Coronary artery (tissue), 2 donors: ENCODE measurements around the gene MEX3A.
"Not testable (repeated sequence)": the region's sequence is repeated elsewhere in the genome, so short reads cannot be mapped to it uniquely, and the experiment has no call there.

Experiments used
- DNase-seq: peaks from one replicate; pipeline ENCODE4 v3.0.0-alpha.2; 2017; ENCODE audit warnings: low spot score
- H3K27ac ChIP-seq, 2 donors: fragments of 200-600 bp; sonication (generic); one replicate each; pipeline ENCODE4 v1.5.1; 2016 to 2019
- H3K4me3 ChIP-seq: fragments of 200-600 bp; sonication (generic); 2 replicates; pipeline ENCODE4 v1.5.1; 2016; ENCODE audit warnings: mild to moderate bottlenecking, moderate library complexity
- CTCF ChIP-seq: fragments of 200-600 bp; sonication (generic); IDR thresholded peaks from one replicate; pipeline ENCODE4 v1.5.1; 2019; ENCODE audit warnings: antibody characterized with exemption

MEX3A gene

GRCh38 chr1:156075162-156075561, 7.1 kb downstream of the MEX3A start:
- H3K27ac ChIP-seq: no peak overlapping the region
- no peak for TF ChIP-seq CTCF
- no peak for DNase-seq
- no peak overlapping the region for H3K4me3 ChIP-seq

GRCh38 chr1:156074661-156075060, 7.6 kb downstream of the MEX3A start:
- DNase-seq: no peak
- TF ChIP-seq CTCF: no peak
- Histone ChIP-seq H3K4me3 (no peak overlapping the region), H3K27ac (no peak overlapping the region)

GRCh38 chr1:156073740-156074139, 8.5 kb downstream of the MEX3A start:
- no peak overlapping the region for H3K4me3 ChIP-seq
- no peak for DNase-seq

GRCh38 chr1:156073110-156073687, 9.1 kb downstream of the MEX3A start:
- Histone ChIP-seq H3K4me3 (no peak overlapping the region), H3K27ac (no peak overlapping the region)
- TF ChIP-seq CTCF: no peak
- DNase-seq: no peak

More at GRCh38 chr1:156073740-156074139, 8.5 kb downstream of the MEX3A start:
- TF ChIP-seq CTCF: no peak
- no peak overlapping the region for H3K27ac ChIP-seq

GRCh38 chr1:156072251-156072650, 10.0 kb downstream of the MEX3A start:
- no peak for DNase-seq
- TF ChIP-seq CTCF: no peak
- Histone ChIP-seq H3K4me3 (no peak overlapping the region), H3K27ac (no peak overlapping the region)

GRCh38 chr1:156071332-156071816, 10.9 kb downstream of the MEX3A start:
- not testable (repeated sequence) for H3K4me3 ChIP-seq, H3K27ac ChIP-seq, DNase-seq

GRCh38 chr1:156070548-156070947, 11.7 kb downstream of the MEX3A start:
- H3K27ac ChIP-seq: no peak overlapping the region
- no peak for TF ChIP-seq CTCF
- H3K4me3 ChIP-seq: no peak overlapping the region
- DNase-seq: no peak
